CD4-positive, alpha-beta T cell (primary cell): Measurements from ENCODE around the gene OR2T35. TPM values are rescaled to one million over a fixed set of nuclear protein-coding genes. Genes with fewer than 3 reads are reported as not detected.

ENCODE experiments used
- ATAC-seq: fragments of 200-7000 bp; cut with Tn5 transposase; one replicate; pipeline ENCODE4 v1.10.0; 2022; ENCODE audit warnings: mild to moderate bottlenecking; ENCODE audit not compliant: poor library complexity
- CTCF ChIA-PET: fragments of 350-600 bp; sonication (Branson Sonifier 250); formaldehyde crosslinking; loops from one replicate; lab custom pipeline; 2021; ENCODE audit warnings: antibody characterized with exemption, inconsistent platforms; lab: Charles Lee
- POLR2A ChIA-PET: fragments of 350-600 bp; sonication (Branson Sonifier 250); formaldehyde crosslinking; loops from one replicate; lab custom pipeline; 2021; ENCODE audit warnings: antibody characterized with exemption, inconsistent platforms; lab: Charles Lee
- DNase-seq, 14 experiments: peaks; one replicate each; pipeline ENCODE4 v3.0.0-alpha.2; 2013 to 2020; ENCODE audit warnings: mixed read lengths in 2 of 14
- H3K27ac ChIP-seq, 2 donors: one replicate each; pipeline versions ENCODE4 v1.5.1 to v1.7.0; 2013; ENCODE audit warnings: low read length in 2 of 2, low read depth in 1 of 2, mild to moderate bottlenecking in 1 of 2
- H3K27me3 ChIP-seq, 2 experiments: 1 replicate in 1 of 2; 2 replicates in 1 of 2; pipeline versions ENCODE4 v1.6.1 to v1.7.0; 2013; ENCODE audit warnings: low read length in 2 of 2, control low read depth in 1 of 2, mild to moderate bottlenecking in 1 of 2, moderate library complexity in 1 of 2; ENCODE audit not compliant: insufficient read depth in 2 of 2, control insufficient read depth in 1 of 2
- H3K36me3 ChIP-seq: one replicate; pipeline ENCODE4 v1.6.1; 2013; ENCODE audit warnings: low read length, control low read depth; ENCODE audit not compliant: insufficient read depth
- H3K4me1 ChIP-seq: one replicate; pipeline ENCODE4 v1.6.1; 2013; ENCODE audit warnings: low read length, control low read depth; ENCODE audit not compliant: insufficient read depth
- H3K4me3 ChIP-seq: one replicate; pipeline ENCODE4 v1.5.1; 2013; ENCODE audit warnings: mild to moderate bottlenecking, low read length, moderate library complexity
- H3K9me3 ChIP-seq, 2 experiments: 1 replicate in 1 of 2; 2 replicates in 1 of 2; pipeline versions ENCODE4 v1.6.1 to v1.7.0; 2013; ENCODE audit warnings: low read length in 2 of 2, mild to moderate bottlenecking in 2 of 2, control low read depth in 1 of 2, moderate library complexity in 1 of 2; ENCODE audit not compliant: control insufficient read depth in 1 of 2, insufficient read depth in 1 of 2
- H3K27ac Mint-ChIP-seq: one replicate; pipeline ENCODE4 v1.8.0; 2020; ENCODE audit warnings: mixed read lengths
- H3K27me3 Mint-ChIP-seq: one replicate; pipeline ENCODE4 v1.8.0; 2021; ENCODE audit warnings: mixed read lengths
- H3K36me3 Mint-ChIP-seq: one replicate; pipeline ENCODE4 v1.8.0; 2021; ENCODE audit warnings: low read depth, mixed read lengths
- H3K4me1 Mint-ChIP-seq: one replicate; pipeline ENCODE4 v1.8.0; 2021; ENCODE audit warnings: low read depth, mixed read lengths
- H3K4me3 Mint-ChIP-seq: one replicate; pipeline ENCODE4 v1.8.0; 2020; ENCODE audit warnings: mild to moderate bottlenecking, mixed read lengths
- H3K9me3 Mint-ChIP-seq: one replicate; pipeline ENCODE4 v1.8.0; 2020; ENCODE audit warnings: mixed read lengths
- intact Hi-C, 2 experiments: fragments of 100-400 bp; cut with DNase I in 1 of 2; cut with micrococcal nuclease in 1 of 2; formaldehyde crosslinking; loops; one replicate each; pipeline versions ENCODE4 v1.15.1 to v1.9.0; 2023 to 2025; cut with DNase I, micrococcal nuclease
- total RNA-seq, 174 experiments: library from RNA in 2 of 174; stranded (reverse) in 2 of 174; gene quantifications; one replicate each; pipeline ENCODE4 v1.2.3 and lab custom pipeline; 2021 to 2026
- TF ChIP-seq, protein P1 (sequence below): fragments of 200-600 bp; IDR thresholded peaks from one replicate; pipeline ENCODE4 v1.8.0; 2022; ENCODE audit warnings: antibody characterized with exemption, mild to moderate bottlenecking

Gene OR2T35
- total RNA-seq, 2 experiments from 2014 or later = not detected

GRCh38 chr1:248596615-248597014, 48.5 kb downstream of the OR2T35 start:
- intact Hi-C loops = loop anchor here in 1 of 2 experiments (10.0 kb wide), 1 partner anchor 72 kb away; no protein-coding TSS in a partner anchor

DNA sequence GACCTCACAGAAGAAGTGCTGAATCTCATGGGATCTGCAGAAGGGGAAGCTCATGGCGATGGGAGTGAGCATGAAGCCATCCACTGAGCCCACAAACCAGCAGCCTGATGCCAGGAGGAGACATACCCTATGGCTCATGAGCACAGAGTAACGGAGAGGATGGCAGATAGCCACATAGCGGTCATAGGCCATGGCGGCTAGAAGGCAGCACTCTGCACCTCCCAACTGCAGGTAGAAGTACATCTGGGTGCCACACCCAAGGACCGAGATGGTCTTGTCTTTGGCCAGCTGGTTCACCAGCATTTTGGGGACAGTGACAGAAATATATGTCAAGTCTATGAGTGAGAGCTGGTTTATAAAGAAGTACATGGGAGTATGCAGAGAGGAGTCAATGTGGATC, 51.9 kb downstream of the OR2T35 start:
- ChIA-PET CTCF (no interaction called here), POLR2A (no interaction called here)
- no peaks in the 10 kb centered on the region for H3K4me1 Mint-ChIP-seq
- no peaks in the 10 kb centered on the region for H3K36me3 Mint-ChIP-seq
- no peak overlapping the region for H3K27ac ChIP-seq
- no peak overlapping the region for H3K4me3 ChIP-seq
- intact Hi-C loops = loop anchor here in 1 of 2 experiments (10.0 kb wide), 1 partner anchor 68 kb away; no protein-coding TSS in a partner anchor
- H3K27ac Mint-ChIP-seq = no peak overlapping the region
- no peak for DNase-seq
- TF ChIP-seq, protein P1, sequence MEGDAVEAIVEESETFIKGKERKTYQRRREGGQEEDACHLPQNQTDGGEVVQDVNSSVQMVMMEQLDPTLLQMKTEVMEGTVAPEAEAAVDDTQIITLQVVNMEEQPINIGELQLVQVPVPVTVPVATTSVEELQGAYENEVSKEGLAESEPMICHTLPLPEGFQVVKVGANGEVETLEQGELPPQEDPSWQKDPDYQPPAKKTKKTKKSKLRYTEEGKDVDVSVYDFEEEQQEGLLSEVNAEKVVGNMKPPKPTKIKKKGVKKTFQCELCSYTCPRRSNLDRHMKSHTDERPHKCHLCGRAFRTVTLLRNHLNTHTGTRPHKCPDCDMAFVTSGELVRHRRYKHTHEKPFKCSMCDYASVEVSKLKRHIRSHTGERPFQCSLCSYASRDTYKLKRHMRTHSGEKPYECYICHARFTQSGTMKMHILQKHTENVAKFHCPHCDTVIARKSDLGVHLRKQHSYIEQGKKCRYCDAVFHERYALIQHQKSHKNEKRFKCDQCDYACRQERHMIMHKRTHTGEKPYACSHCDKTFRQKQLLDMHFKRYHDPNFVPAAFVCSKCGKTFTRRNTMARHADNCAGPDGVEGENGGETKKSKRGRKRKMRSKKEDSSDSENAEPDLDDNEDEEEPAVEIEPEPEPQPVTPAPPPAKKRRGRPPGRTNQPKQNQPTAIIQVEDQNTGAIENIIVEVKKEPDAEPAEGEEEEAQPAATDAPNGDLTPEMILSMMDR = no peak
- H3K27me3 ChIP-seq = no peaks in the 10 kb centered on the region
- peaks cover 0 to 3% of the 10 kb centered on the region in 2 experiments for H3K9me3 ChIP-seq
- no peaks in the 10 kb centered on the region for H3K36me3 ChIP-seq
- ATAC-seq = no peak
- no peak overlapping the region for H3K4me3 Mint-ChIP-seq
- H3K27me3 Mint-ChIP-seq = no peaks in the 10 kb centered on the region
- no peaks in the 10 kb centered on the region for H3K4me1 ChIP-seq
- no peaks in the 10 kb centered on the region for H3K9me3 Mint-ChIP-seq

More at GRCh38 chr1:248596615-248597014, 48.5 kb downstream of the OR2T35 start:
- no peaks in the 10 kb centered on the region for H3K27me3 ChIP-seq
- TF ChIP-seq, protein P1 = no peak
- POLR2A ChIA-PET = no interaction called here
- H3K9me3 ChIP-seq = no peaks in the 10 kb centered on the region
- H3K4me1 Mint-ChIP-seq = no peaks in the 10 kb centered on the region
- CTCF ChIA-PET = no interaction called here
- H3K27me3 Mint-ChIP-seq = no peaks in the 10 kb centered on the region
- no peak overlapping the region for H3K27ac ChIP-seq
- H3K4me3 ChIP-seq = no peak overlapping the region
- DNase-seq (peak in 1 of 14 experiments; percentile 3), ATAC-seq (no peak)
- H3K27ac Mint-ChIP-seq = no peak overlapping the region
- H3K4me3 Mint-ChIP-seq = no peak overlapping the region
- H3K9me3 Mint-ChIP-seq = no peaks in the 10 kb centered on the region
- H3K36me3 Mint-ChIP-seq = no peaks in the 10 kb centered on the region
- no peaks in the 10 kb centered on the region for H3K36me3 ChIP-seq
- no peaks in the 10 kb centered on the region for H3K4me1 ChIP-seq

DNA sequence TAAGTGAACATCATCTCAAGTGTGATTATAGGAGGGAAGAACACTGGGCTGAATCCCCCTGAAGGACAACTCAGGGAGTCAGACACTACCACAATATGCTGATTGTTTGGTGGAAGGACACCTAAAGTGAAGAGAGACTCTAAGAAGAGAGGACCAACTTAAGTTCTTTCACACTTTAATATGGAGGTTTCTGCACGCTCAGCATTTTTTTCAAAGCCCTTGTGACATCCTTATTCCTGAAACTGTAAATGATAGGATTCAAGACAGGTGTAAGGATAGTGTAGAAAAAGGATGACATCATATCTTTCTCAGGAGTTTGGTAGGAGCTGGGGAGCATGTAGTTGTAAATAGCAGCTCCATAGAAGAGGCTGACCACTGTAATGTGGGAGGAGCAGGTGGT, 52.4 kb downstream of the OR2T35 start:
- no peak overlapping the region for H3K4me3 ChIP-seq
- H3K27me3 Mint-ChIP-seq = no peaks in the 10 kb centered on the region
- ATAC-seq (no peak), DNase-seq (no peak)
- no peaks in the 10 kb centered on the region for H3K9me3 Mint-ChIP-seq
- TF ChIP-seq, protein P1 = no peak
- H3K36me3 Mint-ChIP-seq = no peaks in the 10 kb centered on the region
- H3K4me1 Mint-ChIP-seq = no peaks in the 10 kb centered on the region
- H3K9me3 ChIP-seq = peaks cover 0 to 3% of the 10 kb centered on the region in 2 experiments
- H3K4me1 ChIP-seq = no peaks in the 10 kb centered on the region
- no peak overlapping the region for H3K4me3 Mint-ChIP-seq
- no peak overlapping the region for H3K27ac ChIP-seq
- intact Hi-C loops = loop anchor here in 1 of 2 experiments (10.0 kb wide), 1 partner anchor 68 kb away; no protein-coding TSS in a partner anchor
- H3K27me3 ChIP-seq = no peaks in the 10 kb centered on the region
- H3K36me3 ChIP-seq = no peaks in the 10 kb centered on the region
- ChIA-PET CTCF (no interaction called here), POLR2A (no interaction called here)
- no peak overlapping the region for H3K27ac Mint-ChIP-seq
